HEK293 (cell line): Measurements from ENCODE around the gene PSMC5.
"Not testable (repeated sequence)": the region's sequence is repeated elsewhere in the genome, so short reads cannot be mapped to it uniquely, and the experiment has no call there.

Experiments used
- CTCF ChIA-PET: fragments of 350-600 bp; formaldehyde crosslinking; extraction: SDS; loops from one replicate; lab custom pipeline; 2021; ENCODE audit warnings: antibody characterized with exemption; lab: Yijun Ruan, JAX
- POLR2A ChIA-PET: fragments of 300-600 bp; formaldehyde crosslinking; extraction: SDS; loops from one replicate; lab custom pipeline; 2020; ENCODE audit warnings: antibody characterized with exemption, inconsistent platforms; lab: Yijun Ruan, JAX
- H3K27ac ChIP-seq: fragments of 200-500 bp; sonication (Bioruptor generic); 2 replicates; pipeline ENCODE4 v1.5.1; 2014; ENCODE audit warnings: low read depth, low read length, control low read depth, inconsistent platforms; ENCODE audit errors: extremely low read depth
- H3K36me3 ChIP-seq, 2 experiments: fragments of 200-500 bp in 1 of 2; sonication (Bioruptor generic) in 1 of 2; 1 replicate in 1 of 2; 2 replicates in 1 of 2; pipeline ENCODE4 v1.5.1; 2014 to 2017; ENCODE audit warnings: inconsistent platforms in 2 of 2, low read length in 2 of 2; ENCODE audit not compliant: control insufficient read depth in 2 of 2, insufficient read depth in 1 of 2
- H3K4me1 ChIP-seq: fragments of 200-500 bp; sonication (Bioruptor generic); 2 replicates; pipeline ENCODE4 v1.5.1; 2014; ENCODE audit warnings: mild to moderate bottlenecking, low read length, inconsistent platforms; ENCODE audit not compliant: control insufficient read depth, insufficient read depth
- H3K4me3 ChIP-seq: 2 replicates; pipeline ENCODE4 v1.5.1; 2011; ENCODE audit warnings: low read depth, mild to moderate bottlenecking, control low read depth, low read length, moderate library complexity
- H3K9me3 ChIP-seq: fragments of 200-500 bp; sonication (Bioruptor generic); 2 replicates; pipeline ENCODE4 v1.5.1; 2014; ENCODE audit warnings: low read depth, low read length, inconsistent platforms; ENCODE audit not compliant: control insufficient read depth, insufficient read depth
- SCRT1 ChIP-seq: fragments of 450-650 bp; formaldehyde crosslinking; IDR thresholded peaks from 2 replicates; pipeline ENCODE4 v1.5.1; 2016; ENCODE audit warnings: missing biosample characterization, missing genetic modification characterization, borderline replicate concordance
- SCRT2 ChIP-seq: fragments of 450-650 bp; formaldehyde crosslinking; IDR thresholded peaks from 2 replicates; pipeline ENCODE4 v1.5.1; 2016; ENCODE audit warnings: missing biosample characterization, missing genetic modification characterization
- ZBTB6 ChIP-seq: fragments of 450-650 bp; formaldehyde crosslinking; IDR thresholded peaks from 2 replicates; pipeline ENCODE4 v1.5.1; 2017; ENCODE audit warnings: missing biosample characterization, missing genetic modification characterization
- ZBTB8A ChIP-seq: fragments of 450-650 bp; formaldehyde crosslinking; IDR thresholded peaks from 2 replicates; pipeline ENCODE4 v1.5.1; 2016; ENCODE audit warnings: missing biosample characterization, missing genetic modification characterization
- ZFP41 ChIP-seq: fragments of 450-650 bp; formaldehyde crosslinking; IDR thresholded peaks from 2 replicates; pipeline ENCODE4 v1.5.1; 2016; ENCODE audit warnings: missing biosample characterization, missing genetic modification characterization, borderline replicate concordance
- ZNF138 ChIP-seq: fragments of 450-650 bp; formaldehyde crosslinking; IDR thresholded peaks from 2 replicates; pipeline ENCODE4 v1.5.1; 2016; ENCODE audit warnings: missing biosample characterization, missing genetic modification characterization, borderline replicate concordance
- ZNF16 ChIP-seq: fragments of 450-650 bp; formaldehyde crosslinking; IDR thresholded peaks from 2 replicates; pipeline ENCODE4 v1.5.1; 2016; ENCODE audit warnings: low read depth, missing biosample characterization, missing genetic modification characterization
- ZNF184 ChIP-seq: fragments of 450-650 bp; IDR thresholded peaks from 2 replicates; pipeline ENCODE4 v1.5.1; 2018; ENCODE audit warnings: missing biosample characterization, mild to moderate bottlenecking, missing genetic modification characterization
- ZNF211 ChIP-seq: fragments of 450-650 bp; formaldehyde crosslinking; IDR thresholded peaks from 2 replicates; pipeline ENCODE4 v1.5.1; 2016; ENCODE audit warnings: low read depth, missing biosample characterization, missing genetic modification characterization
- ZNF223 ChIP-seq: fragments of 450-650 bp; formaldehyde crosslinking; IDR thresholded peaks from 2 replicates; pipeline ENCODE4 v1.5.1; 2016; ENCODE audit warnings: missing biosample characterization, missing genetic modification characterization
- ZNF248 ChIP-seq: fragments of 450-650 bp; formaldehyde crosslinking; IDR thresholded peaks from 2 replicates; pipeline ENCODE4 v1.5.1; 2017; ENCODE audit warnings: missing biosample characterization, missing genetic modification characterization
- ZNF266 ChIP-seq: fragments of 450-650 bp; formaldehyde crosslinking; IDR thresholded peaks from 2 replicates; pipeline ENCODE4 v1.5.1; 2016; ENCODE audit warnings: missing biosample characterization, missing genetic modification characterization, low read depth
- ZNF292 ChIP-seq: fragments of 450-650 bp; formaldehyde crosslinking; IDR thresholded peaks from 2 replicates; pipeline ENCODE4 v1.5.1; 2016; ENCODE audit warnings: low read depth, missing biosample characterization, missing genetic modification characterization, borderline replicate concordance
- ZNF311 ChIP-seq: fragments of 450-650 bp; formaldehyde crosslinking; IDR thresholded peaks from 2 replicates; pipeline ENCODE4 v1.5.1; 2017; ENCODE audit warnings: missing biosample characterization, missing genetic modification characterization, borderline replicate concordance
- ZNF354C ChIP-seq: fragments of 450-650 bp; formaldehyde crosslinking; IDR thresholded peaks from 2 replicates; pipeline ENCODE4 v1.5.1; 2016; ENCODE audit warnings: missing biosample characterization, missing genetic modification characterization, low read depth, borderline replicate concordance
- ZNF37A ChIP-seq: fragments of 450-650 bp; IDR thresholded peaks from 2 replicates; pipeline ENCODE4 v1.5.1; 2018; ENCODE audit warnings: missing biosample characterization, missing genetic modification characterization
- ZNF391 ChIP-seq: fragments of 450-650 bp; formaldehyde crosslinking; IDR thresholded peaks from 2 replicates; pipeline ENCODE4 v1.5.1; 2016; ENCODE audit warnings: low read depth, missing biosample characterization, missing genetic modification characterization, borderline replicate concordance
- ZNF423 ChIP-seq: fragments of 450-650 bp; formaldehyde crosslinking; IDR thresholded peaks from 2 replicates; pipeline ENCODE4 v1.5.1; 2016; ENCODE audit warnings: missing biosample characterization, missing genetic modification characterization
- ZNF426 ChIP-seq: fragments of 450-650 bp; formaldehyde crosslinking; IDR thresholded peaks from 2 replicates; pipeline ENCODE4 v1.5.1; 2017; ENCODE audit warnings: missing biosample characterization, missing genetic modification characterization, mild to moderate bottlenecking, inconsistent platforms, moderate library complexity
- ZNF548 ChIP-seq: fragments of 450-650 bp; formaldehyde crosslinking; IDR thresholded peaks from 2 replicates; pipeline ENCODE4 v1.5.1; 2016; ENCODE audit warnings: missing biosample characterization, missing genetic modification characterization
- ZNF623 ChIP-seq: fragments of 450-650 bp; formaldehyde crosslinking; IDR thresholded peaks from 2 replicates; pipeline ENCODE4 v1.5.1; 2016; ENCODE audit warnings: missing biosample characterization, missing genetic modification characterization
- ZNF654 ChIP-seq: fragments of 450-650 bp; formaldehyde crosslinking; IDR thresholded peaks from 2 replicates; pipeline ENCODE4 v1.5.1; 2016; ENCODE audit warnings: low read depth, missing biosample characterization, missing genetic modification characterization
- ZNF768 ChIP-seq: fragments of 450-650 bp; formaldehyde crosslinking; IDR thresholded peaks from 2 replicates; pipeline ENCODE4 v1.5.1; 2018; ENCODE audit warnings: missing biosample characterization, mild to moderate bottlenecking, missing genetic modification characterization
- ZNF777 ChIP-seq: fragments of 450-650 bp; formaldehyde crosslinking; IDR thresholded peaks from 2 replicates; pipeline ENCODE4 v1.5.1; 2017; ENCODE audit warnings: missing biosample characterization, missing genetic modification characterization, borderline replicate concordance
- TF ChIP-seq, protein P1 (sequence below): fragments of 450-650 bp; formaldehyde crosslinking; IDR thresholded peaks from 2 replicates; pipeline ENCODE4 v1.5.1; 2016; ENCODE audit warnings: missing biosample characterization, missing genetic modification characterization
- TF ChIP-seq, protein P2 (sequence below): fragments of 450-650 bp; formaldehyde crosslinking; IDR thresholded peaks from 2 replicates; pipeline ENCODE4 v1.5.1; 2016; ENCODE audit warnings: missing biosample characterization, missing genetic modification characterization

Gene PSMC5

GRCh38 chr17:63792055-63792729, 35.0 kb upstream of the PSMC5 start:
- no peaks in the 10 kb centered on the region for H3K4me1 ChIP-seq
- no peaks in the 10 kb centered on the region for H3K9me3 ChIP-seq
- TF ChIP-seq ZNF768, result no peak
- no peak for TF ChIP-seq ZNF391
- TF ChIP-seq, protein P1, sequence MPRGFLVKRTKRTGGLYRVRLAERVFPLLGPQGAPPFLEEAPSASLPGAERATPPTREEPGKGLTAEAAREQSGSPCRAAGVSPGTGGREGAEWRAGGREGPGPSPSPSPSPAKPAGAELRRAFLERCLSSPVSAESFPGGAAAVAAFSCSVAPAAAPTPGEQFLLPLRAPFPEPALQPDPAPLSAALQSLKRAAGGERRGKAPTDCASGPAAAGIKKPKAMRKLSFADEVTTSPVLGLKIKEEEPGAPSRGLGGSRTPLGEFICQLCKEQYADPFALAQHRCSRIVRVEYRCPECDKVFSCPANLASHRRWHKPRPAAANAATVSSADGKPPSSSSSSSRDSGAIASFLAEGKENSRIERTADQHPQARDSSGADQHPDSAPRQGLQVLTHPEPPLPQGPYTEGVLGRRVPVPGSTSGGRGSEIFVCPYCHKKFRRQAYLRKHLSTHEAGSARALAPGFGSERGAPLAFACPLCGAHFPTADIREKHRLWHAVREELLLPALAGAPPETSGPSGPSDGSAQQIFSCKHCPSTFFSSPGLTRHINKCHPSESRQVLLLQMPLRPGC (tag by site-specific recombination), result no peak
- TF ChIP-seq SCRT1 (tag by site-specific recombination), result no peak
- no peak for TF ChIP-seq ZNF623 (tag by site-specific recombination)
- TF ChIP-seq ZNF211 (tag by site-specific recombination), result no peak
- no peak for TF ChIP-seq ZNF248
- no peak for TF ChIP-seq ZNF292 (tag by site-specific recombination)
- TF ChIP-seq ZNF266 (tag by site-specific recombination), result no peak
- no peak for TF ChIP-seq ZBTB8A (tag by site-specific recombination)
- TF ChIP-seq ZNF548 (tag by site-specific recombination), result no peak
- TF ChIP-seq ZNF777, result no peak
- TF ChIP-seq ZNF138 (tag by site-specific recombination), result no peak
- TF ChIP-seq, protein P2, sequence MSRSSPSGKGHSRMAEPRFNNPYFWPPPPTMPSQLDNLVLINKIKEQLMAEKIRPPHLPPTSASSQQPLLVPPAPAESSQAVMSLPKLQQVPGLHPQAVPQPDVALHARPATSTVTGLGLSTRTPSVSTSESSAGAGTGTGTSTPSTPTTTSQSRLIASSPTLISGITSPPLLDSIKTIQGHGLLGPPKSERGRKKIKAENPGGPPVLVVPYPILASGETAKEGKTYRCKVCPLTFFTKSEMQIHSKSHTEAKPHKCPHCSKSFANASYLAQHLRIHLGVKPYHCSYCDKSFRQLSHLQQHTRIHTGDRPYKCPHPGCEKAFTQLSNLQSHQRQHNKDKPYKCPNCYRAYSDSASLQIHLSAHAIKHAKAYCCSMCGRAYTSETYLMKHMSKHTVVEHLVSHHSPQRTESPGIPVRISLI (tag by site-specific recombination), result no peak
- TF ChIP-seq, all 188 proteins: peak for 0
- no peak overlapping the region for H3K4me3 ChIP-seq
- no peak overlapping the region for H3K27ac ChIP-seq
- ChIA-PET POLR2A (interaction anchor here (2.8 kb wide), 1 partner anchor 19 kb away, joined by 8 read pairs; the partner anchor contains the start of genes CCDC47 and DDX42), CTCF (interaction anchor here (0.9 to 1.5 kb wide), 2 partner anchors 17 to 385 kb away, joined by 3 to 5 read pairs; no protein-coding TSS in a partner anchor)
- H3K36me3 ChIP-seq, result peaks cover 97 to 100% of the 10 kb centered on the region in 2 experiments

DNA sequence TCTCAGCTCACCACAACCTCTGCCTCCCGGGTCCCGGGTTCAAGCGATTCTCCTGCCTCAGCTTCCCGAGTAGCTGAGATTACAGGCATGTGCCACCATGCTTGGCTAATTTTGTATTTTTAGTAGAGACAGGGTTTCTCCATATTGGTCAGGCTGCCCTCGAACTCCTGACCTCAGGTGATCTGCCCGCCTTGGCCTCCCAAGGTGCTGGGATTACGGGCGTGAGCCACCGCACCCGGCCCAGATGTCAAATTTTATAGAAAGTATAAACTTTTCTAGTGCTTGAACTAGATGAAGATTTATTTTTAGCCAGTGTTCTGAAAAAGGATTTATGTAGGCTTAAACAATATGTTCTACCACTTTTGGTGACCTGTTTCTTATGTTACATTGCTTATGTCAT, 30.9 kb upstream of the PSMC5 start:
- H3K9me3 ChIP-seq, H3K4me1 ChIP-seq, H3K4me3 ChIP-seq, H3K27ac ChIP-seq: not testable (repeated sequence)
- ChIA-PET POLR2A (interaction anchor here (0.5 to 1.7 kb wide), 2 partner anchors 23 to 141 kb away, joined by 3 to 18 read pairs; partner anchors contain the start of genes CCDC47 and DDX42), CTCF (interaction anchor here (0.9 to 1.2 kb wide), 3 partner anchors 8 to 371 kb away, joined by 3 to 5 read pairs (median 4); partner anchors contain the start of gene CCDC47)
- peaks cover 96 to 100% of the 10 kb centered on the region in 2 experiments for H3K36me3 ChIP-seq

- H3K36me3 ChIP-seq, result peaks cover 96 to 100% of the 10 kb centered on the region in 2 experiments
- ChIA-PET POLR2A (interaction anchor here (1.0 kb wide), 1 partner anchor 25 kb away, joined by 4 read pairs; the partner anchor contains the start of genes CCDC47 and DDX42), CTCF (interaction anchor here (0.6 to 1.2 kb wide), 3 partner anchors 9 to 86 kb away, joined by 3 to 4 read pairs (median 3); no protein-coding TSS in a partner anchor)
- no peaks in the 10 kb centered on the region for H3K9me3 ChIP-seq
- no peak overlapping the region for H3K4me3 ChIP-seq
- H3K4me1 ChIP-seq, result no peaks in the 10 kb centered on the region
- no peak overlapping the region for H3K27ac ChIP-seq
- TF ChIP-seq ZNF654 (tag by site-specific recombination), result no peak
- TF ChIP-seq ZNF16, result no peak
- TF ChIP-seq ZNF423 (tag by site-specific recombination), result no peak
- TF ChIP-seq ZFP41 (tag by site-specific recombination), result no peak
- no peak for TF ChIP-seq ZNF223 (tag by site-specific recombination)
- TF ChIP-seq SCRT2, result no peak
- no peak for TF ChIP-seq ZNF37A (tag by site-specific recombination)
- TF ChIP-seq ZNF426 (tag by site-specific recombination), result no peak
- no peak for TF ChIP-seq ZNF354C (tag by site-specific recombination)
- TF ChIP-seq ZNF311, result no peak
- TF ChIP-seq ZBTB6 (tag by site-specific recombination), result no peak
- TF ChIP-seq ZNF184 (tag by site-specific recombination), result no peak
These were observed 28.6 kb upstream of the PSMC5 start for GRCh38 chr17:63798572-63799106.
